Measurements from ENCODE around the gene TMEM169. TPM values are rescaled to one million over a fixed set of nuclear protein-coding genes. Genes with fewer than 3 reads are reported as not detected.

Gene TMEM169
- total RNA-seq, 1 donor, result 0.36 TPM

DNA sequence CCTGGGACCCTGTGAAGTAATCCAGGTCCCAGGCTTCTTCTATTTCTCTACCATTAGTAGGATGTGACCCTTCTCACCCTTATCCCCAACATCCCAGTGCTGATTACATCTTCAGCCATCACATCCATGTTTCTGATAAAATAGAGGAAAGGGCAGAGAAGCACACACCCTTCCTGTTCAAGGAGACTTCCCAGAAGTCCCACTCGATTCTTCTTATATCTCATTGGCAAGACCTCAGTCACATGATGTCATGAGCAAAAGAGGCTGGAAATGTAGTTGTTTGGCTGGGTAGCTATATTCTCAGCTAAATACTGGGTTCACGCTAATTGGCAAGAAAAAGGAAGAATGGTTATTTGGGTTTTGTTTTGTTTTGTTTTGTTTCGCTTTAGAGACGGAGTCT is 19.4 kb downstream of the TMEM169 start:
- no peak overlapping the region for H2AFZ ChIP-seq (ENCODE audit: low read length)
- H3K4me2 ChIP-seq (ENCODE audit: insufficient read depth, low read length), result no peak overlapping the region
- H3K9me3 ChIP-seq (ENCODE audit: low read depth, low read length), result no peaks in the 10 kb centered on the region
- no peaks in the 10 kb centered on the region for H4K20me1 ChIP-seq (ENCODE audit: insufficient read depth, low read length)
- DNase-seq (ENCODE audit: insufficient read length, low spot score, missing footprints), result no peak
- H3K4me3 ChIP-seq (ENCODE audit: insufficient read depth, low read length), result no peak overlapping the region
- TF ChIP-seq, protein P1, sequence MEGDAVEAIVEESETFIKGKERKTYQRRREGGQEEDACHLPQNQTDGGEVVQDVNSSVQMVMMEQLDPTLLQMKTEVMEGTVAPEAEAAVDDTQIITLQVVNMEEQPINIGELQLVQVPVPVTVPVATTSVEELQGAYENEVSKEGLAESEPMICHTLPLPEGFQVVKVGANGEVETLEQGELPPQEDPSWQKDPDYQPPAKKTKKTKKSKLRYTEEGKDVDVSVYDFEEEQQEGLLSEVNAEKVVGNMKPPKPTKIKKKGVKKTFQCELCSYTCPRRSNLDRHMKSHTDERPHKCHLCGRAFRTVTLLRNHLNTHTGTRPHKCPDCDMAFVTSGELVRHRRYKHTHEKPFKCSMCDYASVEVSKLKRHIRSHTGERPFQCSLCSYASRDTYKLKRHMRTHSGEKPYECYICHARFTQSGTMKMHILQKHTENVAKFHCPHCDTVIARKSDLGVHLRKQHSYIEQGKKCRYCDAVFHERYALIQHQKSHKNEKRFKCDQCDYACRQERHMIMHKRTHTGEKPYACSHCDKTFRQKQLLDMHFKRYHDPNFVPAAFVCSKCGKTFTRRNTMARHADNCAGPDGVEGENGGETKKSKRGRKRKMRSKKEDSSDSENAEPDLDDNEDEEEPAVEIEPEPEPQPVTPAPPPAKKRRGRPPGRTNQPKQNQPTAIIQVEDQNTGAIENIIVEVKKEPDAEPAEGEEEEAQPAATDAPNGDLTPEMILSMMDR (IDR thresholded peaks at IDR 0.05; ENCODE audit: extremely low read depth, low read depth, low read length), result no peak
- peaks cover under 1% of the 10 kb centered on the region for H3K27me3 ChIP-seq (ENCODE audit: insufficient read depth, low read length)
- no peak overlapping the region for H3K27ac ChIP-seq (ENCODE audit: low read depth, low read length)
- H3K36me3 ChIP-seq (ENCODE audit: insufficient read depth, low read length), result no peaks in the 10 kb centered on the region
- no peaks in the 10 kb centered on the region for H3K4me1 ChIP-seq (ENCODE audit: insufficient read depth, low read length)
- no peaks in the 10 kb centered on the region for H3K79me2 ChIP-seq (ENCODE audit: insufficient read depth, low read length)

DNA sequence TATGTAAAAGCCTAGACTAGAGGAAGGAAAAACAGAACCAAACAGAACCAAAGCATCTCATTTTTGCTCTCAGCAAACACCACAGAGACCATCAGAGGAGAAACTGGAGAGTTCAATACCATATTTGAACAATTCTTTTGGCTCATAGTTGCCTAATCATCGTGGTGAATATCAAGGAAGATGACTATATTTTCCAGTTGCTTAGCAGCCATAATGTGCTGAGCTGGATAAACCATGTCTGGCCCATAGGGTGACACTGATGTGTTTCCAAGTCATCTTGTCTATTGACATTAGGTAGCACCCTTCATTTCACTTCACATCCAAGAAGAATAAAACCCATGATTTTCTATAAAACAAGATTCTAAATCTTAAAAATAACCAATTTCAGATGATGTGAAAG is 21.5 kb downstream of the TMEM169 start:
- Histone ChIP-seq H3K36me3 (ENCODE audit: insufficient read depth, low read length) (no peaks in the 10 kb centered on the region), H3K27me3 (ENCODE audit: insufficient read depth, low read length) (no peaks in the 10 kb centered on the region), H2AFZ (ENCODE audit: low read length) (no peak overlapping the region), H3K27ac (ENCODE audit: low read depth, low read length) (no peak overlapping the region), H3K9me3 (ENCODE audit: low read depth, low read length) (no peaks in the 10 kb centered on the region), H4K20me1 (ENCODE audit: insufficient read depth, low read length) (no peaks in the 10 kb centered on the region), H3K4me3 (ENCODE audit: insufficient read depth, low read length) (no peak overlapping the region), H3K4me1 (ENCODE audit: insufficient read depth, low read length) (no peaks in the 10 kb centered on the region), H3K4me2 (ENCODE audit: insufficient read depth, low read length) (no peak overlapping the region), H3K79me2 (ENCODE audit: insufficient read depth, low read length) (no peaks in the 10 kb centered on the region)
- TF ChIP-seq, protein P1 (IDR thresholded peaks at IDR 0.05; ENCODE audit: extremely low read depth, low read depth, low read length), result no peak
- DNase-seq (ENCODE audit: insufficient read length, low spot score, missing footprints), result no peak

DNA sequence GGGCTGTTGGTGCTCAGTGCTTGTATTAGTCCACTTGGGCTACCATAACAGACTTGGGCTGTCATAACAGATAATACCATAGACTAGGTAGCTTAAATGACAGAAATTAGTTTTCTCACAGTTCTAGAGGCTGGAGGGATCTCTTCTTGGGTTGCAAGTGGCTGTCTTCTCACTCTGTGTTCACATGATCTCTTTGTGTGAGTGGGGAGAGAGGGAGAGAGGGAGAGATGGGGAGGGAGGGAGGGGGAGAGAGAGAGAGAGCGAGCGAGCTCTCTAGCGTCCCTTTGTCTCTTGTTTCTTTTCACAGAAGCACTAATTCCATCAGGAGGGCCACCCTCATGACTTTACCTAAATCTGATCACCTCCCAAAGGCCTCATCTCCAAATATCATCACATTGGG is 23.0 kb downstream of the TMEM169 start:
- H3K36me3 ChIP-seq (ENCODE audit: insufficient read depth, low read length), result no peaks in the 10 kb centered on the region
- peaks cover 6% of the 10 kb centered on the region for H3K79me2 ChIP-seq (ENCODE audit: insufficient read depth, low read length)
- H3K4me2 ChIP-seq (ENCODE audit: insufficient read depth, low read length), result no peak overlapping the region
- H2AFZ ChIP-seq (ENCODE audit: low read length), result no peak overlapping the region
- no peak overlapping the region for H3K27ac ChIP-seq (ENCODE audit: low read depth, low read length)
- no peaks in the 10 kb centered on the region for H4K20me1 ChIP-seq (ENCODE audit: insufficient read depth, low read length)
- no peak for DNase-seq (ENCODE audit: insufficient read length, low spot score, missing footprints)
- no peaks in the 10 kb centered on the region for H3K27me3 ChIP-seq (ENCODE audit: insufficient read depth, low read length)
- no peaks in the 10 kb centered on the region for H3K9me3 ChIP-seq (ENCODE audit: low read depth, low read length)
- H3K4me1 ChIP-seq (ENCODE audit: insufficient read depth, low read length), result peaks cover 4% of the 10 kb centered on the region
- H3K4me3 ChIP-seq (ENCODE audit: insufficient read depth, low read length), result no peak overlapping the region
- TF ChIP-seq, protein P1 (IDR thresholded peaks at IDR 0.05; ENCODE audit: extremely low read depth, low read depth, low read length), result no peak

DNA sequence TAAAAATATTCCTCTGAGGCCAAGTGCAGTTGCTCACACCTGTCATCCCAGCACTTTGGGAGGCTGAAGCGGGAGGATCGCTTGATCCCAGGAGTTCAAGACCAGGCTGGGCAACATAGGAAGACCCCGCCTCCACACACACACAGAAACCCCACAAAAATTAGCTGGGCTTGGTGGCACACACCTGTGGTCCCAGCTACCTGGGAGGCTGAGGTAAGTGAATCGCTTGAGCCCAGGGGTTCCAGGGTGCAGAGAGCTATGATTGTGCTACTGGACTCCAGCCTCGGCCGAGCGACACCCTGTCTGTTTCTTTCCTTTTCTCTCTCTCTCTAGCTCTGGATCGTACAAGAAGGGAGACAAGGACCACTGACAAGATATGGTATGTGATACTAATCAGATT is 25.6 kb downstream of the TMEM169 start:
- no peaks in the 10 kb centered on the region for H3K27me3 ChIP-seq (ENCODE audit: insufficient read depth, low read length)
- H2AFZ ChIP-seq (ENCODE audit: low read length), result peak overlapping the region; percentile 81
- no peak overlapping the region for H3K4me3 ChIP-seq (ENCODE audit: insufficient read depth, low read length)
- DNase-seq (ENCODE audit: insufficient read length, low spot score, missing footprints), result no peak
- peaks cover 20% of the 10 kb centered on the region for H3K4me1 ChIP-seq (ENCODE audit: insufficient read depth, low read length)
- H3K79me2 ChIP-seq (ENCODE audit: insufficient read depth, low read length), result peaks cover 32% of the 10 kb centered on the region
- peaks cover 15% of the 10 kb centered on the region for H3K36me3 ChIP-seq (ENCODE audit: insufficient read depth, low read length)
- peaks cover 14% of the 10 kb centered on the region for H4K20me1 ChIP-seq (ENCODE audit: insufficient read depth, low read length)
- TF ChIP-seq, protein P1 (IDR thresholded peaks at IDR 0.05; ENCODE audit: extremely low read depth, low read depth, low read length), result no peak
- no peaks in the 10 kb centered on the region for H3K9me3 ChIP-seq (ENCODE audit: low read depth, low read length)
- H3K4me2 ChIP-seq (ENCODE audit: insufficient read depth, low read length), result peak overlapping the region; percentile 30
- H3K27ac ChIP-seq (ENCODE audit: low read depth, low read length), result no peak overlapping the region
